GM23338 (cell line): ENCODE measurements around the gene CD86.

Source experiments
- CREB1 ChIP-seq: fragments of 250-450 bp; sonication (Bioruptor Pico); IDR thresholded peaks from 2 replicates; pipeline ENCODE4 v1.5.0; 2020; ENCODE audit warnings: low read depth, mild to moderate bottlenecking, moderate library complexity
- CTCF ChIP-seq, 2 experiments: fragments of 200-600 bp in 1 of 2; sonication (generic) in 1 of 2; conservative IDR thresholded peaks; 2 replicates each; pipeline versions ENCODE4 v1.5.1 to v1.6.1; 2016 to 2017; ENCODE audit warnings: antibody characterized with exemption in 2 of 2, low read depth in 2 of 2, mild to moderate bottlenecking in 2 of 2, moderate library complexity in 1 of 2
- ETS1 ChIP-seq: IDR thresholded peaks from 2 replicates; pipeline ENCODE4 v1.6.1; 2016; ENCODE audit warnings: antibody characterized with exemption
- EZH2 ChIP-seq: fragments of 200-600 bp; sonication (generic); IDR thresholded peaks from one replicate; pipeline ENCODE4 v1.8.0; 2017; ENCODE audit warnings: antibody characterized with exemption, mild to moderate bottlenecking, low read depth; ENCODE audit not compliant: unreplicated experiment
- EZH2phosphoT487 ChIP-seq: fragments of 200-600 bp; sonication (generic); IDR thresholded peaks from one replicate; pipeline ENCODE4 v1.8.1; 2018; ENCODE audit warnings: antibody characterized with exemption; ENCODE audit not compliant: unreplicated experiment
- JUNB ChIP-seq: IDR thresholded peaks from one replicate; pipeline ENCODE4 v1.6.1; 2016; ENCODE audit warnings: antibody characterized with exemption; ENCODE audit not compliant: unreplicated experiment
- NANOG ChIP-seq: IDR thresholded peaks from 2 replicates; pipeline ENCODE4 v1.6.1; 2016; ENCODE audit warnings: antibody characterized with exemption, borderline replicate concordance
- POLR2AphosphoS5 ChIP-seq: IDR thresholded peaks from 2 replicates; pipeline ENCODE4 v1.6.1; 2016; ENCODE audit warnings: antibody characterized with exemption, low read depth
- REST ChIP-seq: IDR thresholded peaks from one replicate; pipeline ENCODE4 v1.6.1; 2018; ENCODE audit warnings: antibody characterized with exemption; ENCODE audit not compliant: unreplicated experiment
- STAT1 ChIP-seq: IDR thresholded peaks from one replicate; pipeline ENCODE4 v1.6.1; 2016; ENCODE audit warnings: antibody characterized with exemption; ENCODE audit not compliant: unreplicated experiment
- ZNF114 ChIP-seq: fragments of 250-450 bp; sonication (Bioruptor Pico); IDR thresholded peaks from 2 replicates; pipeline ENCODE4 v1.5.0; 2020; ENCODE audit warnings: mild to moderate bottlenecking, moderate library complexity
- ZNF331 ChIP-seq: fragments of 250-450 bp; sonication (Bioruptor Pico); IDR thresholded peaks from 2 replicates; pipeline ENCODE4 v1.5.0; 2020; ENCODE audit warnings: low read depth, mild to moderate bottlenecking, moderate library complexity
- ZNF462 ChIP-seq: fragments of 250-450 bp; sonication (Bioruptor Pico); IDR thresholded peaks from 2 replicates; pipeline ENCODE4 v1.5.0; 2020; ENCODE audit warnings: mild to moderate bottlenecking, moderate library complexity

GRCh38 chr3:122104515-122105194 is 49.5 kb downstream of the CD86 start:
- TF ChIP-seq CTCF (conservative IDR thresholded peaks at IDR 0.05; ENCODE audit: low read depth in 2 of 2) = no peak
- TF ChIP-seq EZH2 = no peak
- TF ChIP-seq REST = no peak
- no peak for TF ChIP-seq POLR2AphosphoS5
- TF ChIP-seq CREB1 (CRISPR knock-in tag) = no peak
- no peak for TF ChIP-seq ZNF114
- TF ChIP-seq EZH2phosphoT487 = no peak
- no peak for TF ChIP-seq STAT1
- no peak for TF ChIP-seq NANOG
- no peak for TF ChIP-seq ZNF462 (CRISPR knock-in tag)
- TF ChIP-seq JUNB = no peak
- no peak for TF ChIP-seq ETS1
- TF ChIP-seq ZNF331 (CRISPR knock-in tag) = no peak
